IMR-90 (cell line): ENCODE results near the gene PTPRO.

Experiments
- BHLHE40 ChIP-seq: fragments of 150-350 bp; IDR thresholded peaks from 2 replicates; pipeline ENCODE4 v1.6.1; 2016; ENCODE audit warnings: mild to moderate bottlenecking, low read depth, low read length
- CEBPB ChIP-seq: IDR thresholded peaks from 2 replicates; pipeline ENCODE4 v1.6.1; 2012; ENCODE audit warnings: low read depth, low read length, improper control_type of control experiment
- CHD1 ChIP-seq: IDR thresholded peaks from 2 replicates; pipeline ENCODE4 v1.6.1; 2012; ENCODE audit warnings: low read depth, low read length, improper control_type of control experiment
- FOS ChIP-seq: fragments of 150-350 bp; IDR thresholded peaks from 2 replicates; pipeline ENCODE4 v1.6.1; 2016; ENCODE audit warnings: low read depth, low read length
- MAFK ChIP-seq: IDR thresholded peaks from 2 replicates; pipeline ENCODE4 v1.6.1; 2012; ENCODE audit warnings: low read depth, low read length, improper control_type of control experiment
- MXI1 ChIP-seq: IDR thresholded peaks from 2 replicates; pipeline ENCODE4 v1.6.1; 2012; ENCODE audit warnings: low read depth, mild to moderate bottlenecking, low read length, moderate library complexity, borderline replicate concordance
- NFE2L2 ChIP-seq: fragments of 150-350 bp; IDR thresholded peaks from 2 replicates; pipeline ENCODE4 v1.6.1; 2016; ENCODE audit warnings: low read depth, mild to moderate bottlenecking, low read length
- POLR2A ChIP-seq: IDR thresholded peaks from 2 replicates; pipeline ENCODE4 v1.6.1; 2012; ENCODE audit warnings: mild to moderate bottlenecking, low read depth, low read length
- RAD21 ChIP-seq: IDR thresholded peaks from 2 replicates; pipeline ENCODE4 v1.6.1; 2012; ENCODE audit warnings: low read length, improper control_type of control experiment
- RCOR1 ChIP-seq: IDR thresholded peaks from 2 replicates; pipeline ENCODE4 v1.6.1; 2012; ENCODE audit warnings: mild to moderate bottlenecking, low read length, improper control_type of control experiment; ENCODE audit not compliant: insufficient replicate concordance
- RFX5 ChIP-seq: IDR thresholded peaks from 2 replicates; pipeline ENCODE4 v1.8.0; 2012; ENCODE audit warnings: low read depth, mild to moderate bottlenecking, low read length, moderate library complexity
- SMC3 ChIP-seq: fragments of 150-350 bp; IDR thresholded peaks from 2 replicates; pipeline ENCODE4 v1.6.1; 2016; ENCODE audit warnings: low read depth, mild to moderate bottlenecking, antibody characterized with exemption, low read length, moderate library complexity
- TF ChIP-seq, protein P1 (sequence below): conservative IDR thresholded peaks from 2 replicates; pipeline ENCODE4 v1.5.1; 2012; ENCODE audit warnings: mild to moderate bottlenecking, low read depth, low read length, improper control_type of control experiment
- TF ChIP-seq, protein P2 (sequence below): fragments of 150-350 bp; IDR thresholded peaks from 2 replicates; pipeline ENCODE4 v1.6.1; 2017; ENCODE audit warnings: mild to moderate bottlenecking, antibody characterized with exemption, low read length, low read depth

DNA sequence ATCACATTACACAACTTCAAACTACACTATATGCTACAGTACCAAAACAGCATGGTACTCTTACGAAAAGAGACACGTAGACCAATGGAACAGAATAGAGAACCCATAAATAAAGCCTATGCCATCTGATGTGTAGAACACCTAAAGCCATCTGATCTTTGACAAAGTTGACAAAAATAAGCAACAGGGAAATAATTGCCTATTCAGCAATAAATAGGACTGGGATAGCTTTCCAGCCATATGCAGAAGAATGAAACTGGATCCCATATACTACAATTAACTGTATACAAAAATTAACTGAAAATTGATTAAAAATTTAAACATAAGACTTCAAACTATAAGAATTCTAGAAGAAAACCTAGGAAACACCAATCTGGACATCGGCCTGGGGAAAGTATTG, 120.7 kb downstream of the PTPRO start:
- TF ChIP-seq NFE2L2 (no peak), POLR2A (no peak), RAD21 (no peak), CEBPB (no peak), RFX5 (no peak), CHD1 (no peak), MAFK (peak; percentile 95), MXI1 (no peak), FOS (no peak), SMC3 (no peak), BHLHE40 (no peak), RCOR1 (no peak)
- TF ChIP-seq, protein P1, sequence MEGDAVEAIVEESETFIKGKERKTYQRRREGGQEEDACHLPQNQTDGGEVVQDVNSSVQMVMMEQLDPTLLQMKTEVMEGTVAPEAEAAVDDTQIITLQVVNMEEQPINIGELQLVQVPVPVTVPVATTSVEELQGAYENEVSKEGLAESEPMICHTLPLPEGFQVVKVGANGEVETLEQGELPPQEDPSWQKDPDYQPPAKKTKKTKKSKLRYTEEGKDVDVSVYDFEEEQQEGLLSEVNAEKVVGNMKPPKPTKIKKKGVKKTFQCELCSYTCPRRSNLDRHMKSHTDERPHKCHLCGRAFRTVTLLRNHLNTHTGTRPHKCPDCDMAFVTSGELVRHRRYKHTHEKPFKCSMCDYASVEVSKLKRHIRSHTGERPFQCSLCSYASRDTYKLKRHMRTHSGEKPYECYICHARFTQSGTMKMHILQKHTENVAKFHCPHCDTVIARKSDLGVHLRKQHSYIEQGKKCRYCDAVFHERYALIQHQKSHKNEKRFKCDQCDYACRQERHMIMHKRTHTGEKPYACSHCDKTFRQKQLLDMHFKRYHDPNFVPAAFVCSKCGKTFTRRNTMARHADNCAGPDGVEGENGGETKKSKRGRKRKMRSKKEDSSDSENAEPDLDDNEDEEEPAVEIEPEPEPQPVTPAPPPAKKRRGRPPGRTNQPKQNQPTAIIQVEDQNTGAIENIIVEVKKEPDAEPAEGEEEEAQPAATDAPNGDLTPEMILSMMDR, result no peak
- TF ChIP-seq, protein P2, sequence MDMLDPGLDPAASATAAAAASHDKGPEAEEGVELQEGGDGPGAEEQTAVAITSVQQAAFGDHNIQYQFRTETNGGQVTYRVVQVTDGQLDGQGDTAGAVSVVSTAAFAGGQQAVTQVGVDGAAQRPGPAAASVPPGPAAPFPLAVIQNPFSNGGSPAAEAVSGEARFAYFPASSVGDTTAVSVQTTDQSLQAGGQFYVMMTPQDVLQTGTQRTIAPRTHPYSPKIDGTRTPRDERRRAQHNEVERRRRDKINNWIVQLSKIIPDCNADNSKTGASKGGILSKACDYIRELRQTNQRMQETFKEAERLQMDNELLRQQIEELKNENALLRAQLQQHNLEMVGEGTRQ, result no peak
